Stimulated activated CD4-positive, alpha-beta T cell treated with anti-CD3 and anti-CD28 coated beads, Interleukin-15, amount 100 ng/mL, for 1 hour (primary cell): ENCODE data around the gene AGTRAP.

ENCODE experiments used
- DNase-seq, 2 donors: peaks; one replicate each; pipeline ENCODE4 v3.0.0-alpha.2; 2020; ENCODE audit warnings: low read depth in 1 of 2, low spot score in 1 of 2

Gene AGTRAP

DNA sequence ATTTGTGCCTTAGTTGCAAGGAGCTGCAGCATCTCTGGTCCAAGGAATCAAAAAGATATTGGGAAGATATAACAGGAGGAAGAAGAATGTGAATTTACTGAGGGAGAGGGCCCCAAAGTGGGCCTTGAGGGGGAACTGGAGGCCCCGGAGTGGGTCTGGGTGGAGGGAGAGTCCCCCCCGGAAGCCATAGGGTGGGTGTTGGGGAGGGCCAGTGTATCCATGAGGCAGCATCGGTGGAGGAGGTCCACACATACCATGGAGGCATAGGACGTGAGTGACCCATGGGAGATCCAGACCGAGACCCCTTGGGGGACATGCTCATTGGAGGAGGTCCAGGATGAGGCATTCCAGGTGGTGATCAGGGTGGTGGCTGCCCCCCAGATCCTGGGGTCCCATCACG lies 25.3 kb downstream of the AGTRAP start:
- DNase-seq: no peak

DNA sequence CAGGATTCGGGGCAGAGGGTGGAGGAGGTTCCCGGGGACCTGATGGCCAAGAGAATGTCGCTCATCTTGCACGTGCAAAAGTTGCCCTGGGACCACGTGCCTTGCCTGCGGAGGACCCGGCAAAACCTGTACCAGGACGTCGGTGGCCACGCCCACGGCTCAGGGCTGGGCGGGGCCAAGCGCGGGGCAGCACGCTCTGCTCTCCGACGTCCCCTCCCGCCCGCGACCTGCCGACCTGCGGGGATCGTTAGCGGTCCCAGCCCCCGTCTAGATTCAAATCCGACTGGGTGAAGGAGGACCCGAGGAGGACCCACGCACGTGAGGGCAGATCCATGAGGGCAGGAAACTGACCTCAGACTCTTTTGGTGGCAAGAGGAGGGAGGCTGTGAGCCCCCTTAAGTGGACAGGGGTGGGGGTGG lies 26.1 kb downstream of the AGTRAP start, which contains the start of gene C1orf167:
C1orf167 (plus strand) TSS at position 206 of the 419 bp plus-strand sequence. CDS start 2,208 bp downstream, outside the sequence.
- DNase-seq: peak in 1 of 2 donors; percentile 30

DNA sequence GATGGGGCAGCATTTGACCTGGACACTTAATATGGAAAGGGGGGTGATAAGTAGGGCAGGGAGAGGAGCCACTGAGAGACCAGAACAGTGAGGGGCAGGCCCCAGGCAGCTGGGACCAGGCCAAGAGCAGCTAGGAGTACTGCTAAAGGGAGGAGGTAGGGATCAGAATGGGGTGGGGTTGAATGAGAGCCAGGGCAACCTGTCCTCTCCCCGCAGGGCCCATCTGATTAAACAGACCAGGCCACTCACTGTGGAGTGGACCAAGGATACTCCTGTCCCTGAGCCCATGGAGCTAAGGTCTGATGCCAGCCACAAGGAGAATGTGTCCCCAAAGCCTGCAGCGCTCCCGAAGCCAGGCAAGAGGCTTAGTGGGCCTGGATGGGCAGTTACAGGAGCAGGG lies 28.2 kb downstream of the AGTRAP start:
- DNase-seq: no peak

DNA sequence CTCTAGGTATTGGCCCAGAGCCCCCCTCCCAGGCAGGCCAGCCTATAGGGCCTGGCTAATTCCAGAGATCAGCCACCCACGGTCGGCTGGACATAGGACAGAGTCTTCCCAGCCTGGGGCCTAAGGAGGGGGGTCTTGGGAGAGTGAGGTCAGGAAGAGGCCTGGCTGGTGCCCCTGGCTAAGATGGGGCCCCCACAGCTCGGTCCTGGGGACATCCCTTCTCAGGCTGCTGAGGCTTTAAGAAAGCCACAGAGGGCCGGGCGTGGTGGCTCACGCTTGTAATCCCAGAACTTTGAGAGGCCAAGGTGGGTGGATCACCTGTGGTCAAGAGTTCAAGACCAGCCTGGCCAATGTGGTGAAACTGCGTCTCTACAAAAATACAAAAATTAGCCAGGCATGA lies 28.6 kb downstream of the AGTRAP start:
- no peak for DNase-seq

DNA sequence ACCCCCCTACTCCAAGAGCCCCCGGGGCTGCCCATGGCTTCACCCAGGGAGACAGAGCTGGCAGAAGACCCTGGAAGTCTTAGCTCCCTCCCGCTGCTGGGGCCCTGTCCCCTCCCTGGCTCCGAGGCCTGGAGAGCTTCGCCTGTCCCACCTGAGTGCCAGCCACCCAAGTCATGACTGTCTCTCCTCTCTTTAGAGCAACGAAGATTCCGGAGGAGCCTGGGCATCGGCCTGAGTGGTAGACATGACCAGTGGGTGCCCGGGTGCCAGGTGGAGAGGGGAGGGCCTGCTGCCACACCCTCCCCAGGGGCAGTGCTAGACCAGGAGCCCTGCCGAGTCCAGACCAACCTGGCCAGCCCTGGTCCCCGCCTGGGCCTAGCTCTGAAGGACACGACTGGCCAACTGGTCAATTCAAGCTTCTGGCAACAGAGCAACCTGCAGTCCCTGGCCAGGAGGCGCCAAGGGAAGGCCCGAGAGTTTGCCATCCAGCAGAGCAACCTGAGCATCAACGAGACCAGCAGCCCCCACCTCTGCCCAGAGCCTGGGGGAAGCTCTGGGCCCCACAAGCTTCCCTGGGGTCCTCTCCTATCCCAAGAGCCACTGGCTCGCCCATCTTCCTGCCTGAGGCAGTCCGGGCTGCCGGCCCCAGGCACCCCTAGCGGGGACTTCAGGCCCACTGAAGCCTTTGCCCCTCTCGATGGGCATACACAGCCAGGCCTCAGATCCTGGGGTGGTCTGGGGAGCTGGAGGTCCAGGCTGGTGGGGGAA lies 29.9 kb downstream of the AGTRAP start:
- no peak for DNase-seq

DNA sequence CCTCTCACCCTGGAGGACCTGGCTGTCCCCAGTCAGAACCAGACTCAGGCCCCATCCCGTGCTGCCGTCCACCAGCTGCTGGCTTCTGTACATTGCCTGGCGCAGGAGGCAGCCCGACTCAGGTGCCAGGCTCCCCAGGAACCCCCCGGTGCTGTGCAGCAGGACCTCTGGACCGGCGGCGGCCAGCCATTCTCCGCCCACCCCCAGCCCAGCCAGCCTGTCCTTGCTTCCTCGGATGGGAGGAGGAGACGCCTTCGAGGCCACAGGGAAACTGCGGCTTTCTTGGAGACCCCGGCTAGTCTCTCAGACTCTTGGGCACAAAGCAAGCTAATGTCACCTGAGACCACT lies 30.5 kb downstream of the AGTRAP start:
- DNase-seq: no peak

DNA sequence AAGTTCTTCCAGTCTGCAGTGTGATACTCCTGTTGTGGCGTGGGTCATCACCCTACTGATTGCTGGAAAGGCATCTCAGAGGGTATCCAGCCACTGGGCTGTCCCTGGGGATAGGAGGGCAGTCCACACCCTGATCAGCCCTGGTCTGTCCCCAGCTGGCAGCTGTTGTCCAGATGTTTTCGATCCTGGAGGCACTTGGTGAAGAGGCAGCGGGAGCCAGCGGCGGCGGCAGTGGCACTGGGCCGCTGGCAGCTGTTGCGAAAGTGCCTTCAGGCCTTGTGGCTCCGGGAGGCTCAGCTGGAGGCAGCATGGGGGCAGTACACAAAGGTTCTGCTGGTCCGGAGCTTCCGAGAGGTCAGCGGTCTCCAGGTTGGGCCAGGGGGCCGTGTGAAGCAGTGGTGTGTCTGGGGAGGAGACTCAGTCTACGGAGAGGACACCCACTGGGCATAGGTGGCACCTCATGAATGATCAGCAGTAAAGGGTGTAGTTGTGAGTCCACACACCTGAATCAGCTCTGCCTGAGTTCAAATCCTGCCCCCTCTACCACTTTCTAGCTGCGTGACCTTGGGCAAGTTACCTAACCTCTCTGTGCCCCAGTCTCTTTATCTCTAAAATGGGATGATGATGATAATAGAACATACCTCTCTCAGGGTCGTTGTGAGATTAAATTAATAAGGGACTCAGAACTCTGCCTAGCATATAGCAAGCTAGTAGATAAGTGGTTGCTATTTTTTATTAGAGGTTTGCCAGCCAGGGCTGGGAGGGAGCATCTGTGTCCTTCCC lies 32.2 kb downstream of the AGTRAP start:
- DNase-seq: no peak

DNA sequence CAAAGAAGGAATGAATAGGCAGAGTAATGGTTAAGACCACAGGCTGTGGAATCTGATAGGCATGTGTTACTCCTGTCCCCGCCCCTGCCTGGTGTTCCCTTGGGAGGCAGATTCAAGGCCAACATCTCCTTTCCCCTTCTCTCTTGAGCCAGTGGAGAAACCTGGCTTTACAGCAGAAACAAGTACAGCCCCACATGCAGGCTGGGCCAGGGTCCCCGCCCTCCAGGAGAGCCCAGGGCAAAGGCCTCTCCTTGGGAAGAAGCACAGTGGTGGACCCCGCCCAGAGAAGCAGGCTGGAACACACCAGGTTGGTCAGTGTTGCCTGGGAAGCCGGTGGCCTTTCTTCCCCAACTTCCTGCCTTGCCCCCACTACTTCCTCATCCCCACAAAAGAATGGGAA lies 32.9 kb downstream of the AGTRAP start:
- DNase-seq: no peak

DNA sequence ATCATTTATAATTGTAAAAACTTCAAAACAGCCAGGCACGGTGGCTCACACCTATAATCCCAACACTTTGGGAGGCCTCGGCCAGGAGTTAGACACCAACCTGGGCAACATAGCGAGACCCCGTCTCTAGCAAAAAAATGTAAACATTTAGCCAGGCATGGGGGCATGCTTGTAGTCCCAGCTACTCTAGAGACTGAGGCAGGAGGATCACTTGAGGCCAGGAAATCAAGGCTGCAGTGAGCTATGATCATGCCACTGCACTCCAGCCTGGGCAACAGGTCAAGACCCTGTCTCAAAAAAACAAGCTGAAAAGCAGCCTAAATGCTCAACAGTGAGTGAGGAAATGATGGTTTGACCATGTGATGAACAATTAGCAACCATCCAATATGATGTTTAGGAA lies 33.3 kb downstream of the AGTRAP start:
- DNase-seq: no peak

DNA sequence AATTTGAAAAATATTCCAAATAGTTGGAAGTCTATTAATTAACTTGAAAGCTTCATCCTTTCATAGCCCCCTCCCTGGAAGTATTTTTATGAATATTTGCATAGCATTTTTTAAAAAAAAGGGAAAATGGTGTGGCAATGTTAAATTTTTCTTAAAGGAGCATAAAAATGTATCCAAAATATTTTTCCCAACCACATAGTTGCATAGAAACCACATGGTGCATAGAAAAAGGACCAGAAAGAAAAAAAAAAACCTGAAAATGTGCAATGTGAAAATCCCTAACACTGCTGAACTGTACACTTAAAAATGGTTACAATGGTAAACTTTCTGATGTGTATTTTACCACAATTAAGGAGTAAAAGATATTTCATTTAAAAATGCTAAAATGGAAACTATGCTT lies 34.1 kb downstream of the AGTRAP start:
- DNase-seq: no peak

DNA sequence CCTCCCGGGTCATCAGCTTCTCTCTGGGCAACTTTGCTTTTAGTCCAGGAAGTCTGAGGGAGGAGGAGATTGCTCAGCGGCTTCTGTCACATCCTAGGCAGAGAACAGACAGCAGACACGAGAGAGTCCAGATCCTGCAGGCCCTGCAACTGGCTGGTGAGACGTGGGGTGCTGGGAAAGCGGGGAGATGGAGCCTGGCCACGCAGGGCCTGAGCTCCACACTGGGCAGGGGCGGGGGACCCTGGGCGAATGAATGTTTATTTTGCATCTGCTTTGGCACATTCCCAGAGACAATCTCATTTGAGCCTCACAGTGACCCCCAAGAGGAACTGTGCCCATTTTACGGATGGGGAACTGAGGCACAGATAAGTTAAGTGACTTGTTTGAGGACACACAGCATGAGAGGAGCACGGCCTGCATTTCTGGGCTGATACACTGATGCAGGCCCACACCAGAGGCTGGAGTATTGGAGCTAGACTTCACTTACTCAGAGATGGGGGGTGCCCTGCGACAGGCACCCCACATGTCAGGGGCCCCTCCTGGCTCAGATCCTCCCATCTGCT lies 35.6 kb downstream of the AGTRAP start:
- no peak for DNase-seq

DNA sequence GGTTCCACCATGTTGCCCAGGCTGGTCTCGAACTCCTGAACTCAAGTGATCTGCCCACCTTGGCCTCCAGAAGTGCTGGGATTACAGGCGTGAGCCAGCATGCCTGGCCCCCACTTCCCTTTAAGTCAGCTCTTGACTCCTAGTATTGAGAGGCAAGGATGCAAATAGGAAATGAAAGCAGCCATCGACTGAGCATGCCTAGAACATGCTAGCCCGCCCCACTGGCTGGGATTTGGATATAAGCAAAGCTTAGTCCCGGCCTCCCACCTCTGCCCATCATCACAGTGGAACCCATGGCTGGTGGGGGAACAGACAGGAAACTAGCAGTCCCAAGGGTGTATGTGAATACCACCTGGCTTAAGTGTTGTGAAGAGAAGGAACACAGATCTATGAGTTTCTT lies 36.5 kb downstream of the AGTRAP start:
- DNase-seq: no peak

DNA sequence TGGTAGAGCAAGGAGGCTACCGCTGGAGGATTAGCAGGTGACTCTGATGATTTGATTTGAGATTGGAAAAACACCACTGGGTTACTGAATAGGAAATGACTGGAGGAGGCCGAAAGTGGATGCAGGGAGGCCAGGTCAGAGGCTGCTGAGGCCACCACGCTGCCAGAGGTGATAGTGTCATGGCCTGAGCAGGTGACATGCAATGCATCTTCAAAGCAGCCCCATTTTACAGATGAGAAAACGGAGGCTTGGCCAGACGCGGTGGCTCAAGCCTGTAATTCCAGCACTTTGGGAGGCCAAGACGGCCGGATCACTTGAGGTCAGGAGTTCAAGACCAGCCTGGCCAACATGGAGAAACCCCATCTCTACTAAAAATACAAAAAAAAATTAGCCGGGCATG lies 38.8 kb downstream of the AGTRAP start:
- DNase-seq: no peak

DNA sequence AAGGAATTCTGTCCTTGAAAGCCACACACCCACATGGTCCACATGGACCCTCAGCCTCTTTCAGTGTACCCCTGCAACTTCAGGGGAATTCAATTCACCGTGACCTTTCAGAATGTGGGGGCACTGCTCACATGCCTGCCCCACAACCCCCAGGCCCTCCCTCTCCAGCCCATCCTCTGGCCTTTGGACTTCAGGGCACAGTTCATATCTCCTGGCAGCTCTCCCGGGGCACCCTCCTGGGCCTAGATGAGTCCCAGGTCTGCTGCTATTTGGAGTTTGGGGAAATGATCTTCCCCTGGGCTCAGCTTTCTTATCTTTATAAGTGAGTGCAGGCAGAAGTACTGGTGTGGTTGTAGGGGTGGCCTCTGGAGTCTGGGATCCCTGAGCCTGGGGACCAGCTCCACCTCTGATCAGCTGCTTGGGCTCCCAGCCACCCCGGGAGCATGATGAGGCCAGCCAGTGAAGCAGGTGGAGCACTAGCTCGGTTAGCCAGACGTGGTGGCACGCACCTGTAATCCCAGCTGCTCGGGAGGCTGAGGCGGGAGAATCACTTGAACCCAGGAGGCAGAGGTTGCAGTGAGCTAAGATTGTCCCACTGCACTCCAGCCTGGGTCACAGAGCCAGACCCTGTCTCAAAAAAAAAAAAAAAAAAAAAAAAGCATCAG lies 41.9 kb downstream of the AGTRAP start:
- no peak for DNase-seq

DNA sequence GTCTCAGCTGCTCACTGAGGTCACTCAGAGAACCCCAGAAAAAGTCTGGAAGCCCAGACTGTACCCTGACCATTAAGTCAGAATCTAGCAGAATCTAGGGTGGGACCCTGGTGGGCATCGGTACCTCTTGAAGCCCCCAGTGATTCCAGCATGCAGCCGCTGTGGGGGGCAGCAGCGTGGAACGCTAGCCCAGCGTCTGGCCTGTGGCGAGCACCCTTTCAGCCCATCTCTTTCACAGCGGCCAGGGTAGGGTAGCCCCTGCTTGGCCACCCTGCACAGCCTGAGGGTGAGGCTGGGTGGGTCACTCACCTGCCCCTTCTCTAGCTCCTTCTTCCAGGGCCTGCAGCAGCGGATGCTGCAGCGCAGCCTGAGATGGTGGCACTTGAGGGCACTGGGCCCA lies 42.4 kb downstream of the AGTRAP start:
- DNase-seq: no peak

DNA sequence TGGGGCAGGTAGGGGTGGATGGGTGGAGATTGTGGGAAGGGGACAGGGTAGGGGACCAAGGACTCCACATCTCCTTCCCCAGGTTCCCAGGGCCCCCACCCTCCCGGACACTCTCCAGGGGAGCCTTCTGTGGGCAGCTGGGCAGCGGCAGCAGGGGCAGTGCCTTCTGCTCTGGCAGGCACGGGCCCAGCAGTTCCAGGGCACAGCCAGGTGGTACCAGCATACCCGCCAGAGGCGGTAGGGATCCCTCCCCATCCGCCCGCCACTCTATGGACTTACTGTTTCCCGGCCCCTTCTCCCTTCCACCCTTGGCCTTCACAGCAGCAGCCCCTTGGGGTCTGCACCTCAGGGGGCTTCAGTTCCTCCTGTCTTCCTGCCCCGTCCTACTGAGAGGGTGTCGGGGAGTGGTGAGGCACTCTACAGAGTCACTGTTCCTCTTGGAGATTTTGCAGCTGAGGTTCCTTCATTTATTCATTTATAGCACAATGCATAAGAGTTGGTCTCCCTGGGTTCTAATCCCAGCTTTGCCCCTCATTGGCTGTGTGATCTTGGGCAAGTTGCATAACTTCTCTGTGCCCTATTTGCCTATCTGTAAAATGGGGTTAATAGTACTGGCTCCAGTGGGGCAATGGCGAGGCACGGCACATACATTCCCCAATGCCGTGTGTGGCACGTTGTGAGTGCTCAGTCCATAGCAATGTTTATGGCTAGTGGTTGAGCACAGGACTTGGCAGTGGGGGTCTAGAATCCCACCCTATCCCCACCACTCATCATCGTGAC lies 43.1 kb downstream of the AGTRAP start:
- no peak for DNase-seq

DNA sequence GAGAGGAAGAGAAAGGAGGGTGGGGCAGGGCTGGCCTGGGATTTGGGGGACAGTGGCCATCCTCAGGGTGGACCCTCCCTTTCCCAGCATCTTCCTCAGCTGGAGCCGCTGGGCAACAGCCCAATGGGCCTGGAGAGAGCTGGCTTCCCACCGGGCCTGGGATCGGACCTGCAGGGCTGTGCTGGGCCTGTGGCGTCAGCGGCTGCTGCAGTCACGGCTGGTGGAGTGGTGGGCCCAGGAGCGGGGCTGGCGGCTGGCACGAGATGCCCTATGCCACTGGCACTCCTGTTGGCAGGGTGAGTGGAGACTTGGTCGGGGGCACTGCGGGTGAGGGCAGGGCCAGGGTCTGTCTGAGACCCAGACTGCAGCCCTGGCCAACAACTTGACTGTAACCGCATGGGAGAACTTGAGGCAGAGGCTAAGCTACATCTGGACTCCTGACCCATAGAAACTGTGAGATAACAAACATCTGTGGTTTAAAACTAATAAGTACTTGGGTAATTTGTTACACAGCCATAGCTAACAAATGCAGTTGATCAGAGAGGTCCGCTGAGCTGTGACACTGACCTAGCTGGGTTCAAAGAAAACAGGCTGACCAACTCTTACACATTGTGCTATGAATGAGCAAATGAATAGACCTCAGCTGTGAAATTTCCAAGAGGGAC lies 43.9 kb downstream of the AGTRAP start:
- no peak for DNase-seq

DNA sequence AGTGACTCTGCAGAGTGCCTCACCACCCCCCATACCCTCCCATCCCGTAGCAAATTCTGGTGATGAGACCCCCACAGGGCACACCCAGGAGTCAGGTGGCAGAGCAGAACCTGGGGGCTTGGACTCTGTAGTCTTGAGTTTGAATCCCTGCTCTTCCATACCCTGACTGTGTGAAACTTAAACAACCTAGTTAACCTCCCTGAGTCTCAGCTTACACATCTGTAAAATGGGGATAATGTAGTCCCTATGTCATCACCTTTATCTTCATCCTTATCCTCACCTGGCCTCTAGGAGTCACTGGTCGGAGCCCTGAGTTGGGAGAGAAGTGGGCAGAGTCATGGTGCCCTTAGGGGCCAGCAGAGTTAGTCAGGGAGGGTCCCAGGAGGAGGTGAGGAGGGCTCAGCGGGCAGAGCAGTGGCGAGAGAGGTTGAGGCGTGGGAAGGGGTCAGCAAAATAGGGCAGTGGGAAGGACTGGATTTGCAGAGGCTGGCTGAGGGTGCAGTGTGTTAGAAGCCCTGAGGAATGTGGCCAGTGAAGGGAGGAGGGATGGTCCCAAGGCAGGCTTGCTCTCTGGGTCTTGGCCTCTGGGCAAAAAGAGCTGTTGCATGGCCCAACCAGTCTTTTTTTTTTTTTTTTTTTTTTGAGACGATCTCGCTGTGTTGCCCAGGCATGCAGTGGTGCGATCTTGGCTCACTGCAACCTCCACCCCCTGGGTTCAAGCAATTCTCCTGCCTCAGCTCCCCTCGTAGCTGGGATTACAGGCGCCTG lies 44.6 kb downstream of the AGTRAP start:
- no peak for DNase-seq

DNA sequence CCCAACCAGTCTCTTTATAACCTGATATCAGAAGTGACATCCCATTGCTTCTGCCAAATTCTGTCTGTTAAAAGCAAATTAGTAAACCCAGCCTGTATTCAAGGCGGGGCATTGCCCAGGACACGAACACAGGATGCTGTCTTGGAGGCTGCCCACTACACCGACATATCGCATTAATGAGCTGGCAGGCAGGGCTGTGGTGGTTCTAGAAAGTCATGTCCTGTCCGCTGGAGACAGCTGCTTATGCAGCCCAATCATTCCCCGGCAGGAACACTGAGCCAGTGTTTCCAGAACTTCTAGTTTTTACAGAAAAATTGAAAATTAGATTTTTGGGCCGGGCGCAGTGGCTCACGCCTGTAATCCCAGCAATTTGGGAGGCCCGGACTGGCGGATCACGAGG lies 45.4 kb downstream of the AGTRAP start:
- no peak for DNase-seq
